RWPE2 (cell line): ENCODE measurements around the gene MAD2L1.

Experiments used
- ATAC-seq: fragments of 200-7000 bp; cut with Tn5 transposase; 3 replicates; pipeline ENCODE4 v1.9.1; 2021; ENCODE audit warnings: low read depth
- DNase-seq: peaks from one replicate; pipeline ENCODE4 v3.0.0-alpha.2; 2020; ENCODE audit warnings: low spot score
- H3K27ac ChIP-seq: fragments of 450-650 bp; 2 replicates; pipeline ENCODE4 v1.5.1; 2017; ENCODE audit warnings: mild to moderate bottlenecking; ENCODE audit not compliant: poor library complexity, severe bottlenecking
- H3K27me3 ChIP-seq: fragments of 250-450 bp; sonication (Bioruptor Pico); 2 replicates; pipeline ENCODE4 v1.5.1; 2021; ENCODE audit warnings: mild to moderate bottlenecking, moderate library complexity; ENCODE audit not compliant: insufficient read depth, poor library complexity, severe bottlenecking
- H3K36me3 ChIP-seq: fragments of 250-450 bp; sonication (Bioruptor Pico); 2 replicates; pipeline ENCODE4 v1.5.1; 2020; ENCODE audit warnings: low read depth, mild to moderate bottlenecking, moderate library complexity
- H3K4me1 ChIP-seq: fragments of 250-450 bp; sonication (Bioruptor Pico); 2 replicates; pipeline ENCODE4 v1.5.1; 2021; ENCODE audit warnings: mild to moderate bottlenecking, moderate library complexity; ENCODE audit not compliant: insufficient read depth, poor library complexity, severe bottlenecking
- H3K4me3 ChIP-seq: fragments of 250-450 bp; sonication (Bioruptor Pico); 2 replicates; pipeline ENCODE4 v1.5.1; 2021; ENCODE audit warnings: mild to moderate bottlenecking, moderate library complexity; ENCODE audit not compliant: severe bottlenecking
- H3K9me3 ChIP-seq: fragments of 250-450 bp; sonication (Bioruptor Pico); 2 replicates; pipeline ENCODE4 v1.5.1; 2021; ENCODE audit warnings: mild to moderate bottlenecking, moderate library complexity; ENCODE audit not compliant: severe bottlenecking
- CTCF ChIP-seq: fragments of 450-650 bp; IDR thresholded peaks from one replicate; pipeline ENCODE4 v1.5.1; 2017; ENCODE audit warnings: mild to moderate bottlenecking, moderate library complexity; ENCODE audit not compliant: poor library complexity, severe bottlenecking

Gene MAD2L1

GRCh38 chr4:120055162-120055561 is 11.5 kb downstream of the MAD2L1 start:
- Histone ChIP-seq H3K27ac (no peak overlapping the region), H3K4me1 (peaks cover 3% of the 10 kb centered on the region), H3K4me3 (no peak overlapping the region), H3K9me3 (no peaks in the 10 kb centered on the region), H3K27me3 (no peaks in the 10 kb centered on the region), H3K36me3 (peaks cover 41% of the 10 kb centered on the region)
- no peak for TF ChIP-seq CTCF
- DNase-seq (no peak), ATAC-seq (no peak)

- ATAC-seq (no peak), DNase-seq (no peak)
- peaks cover 3% of the 10 kb centered on the region for H3K4me1 ChIP-seq
- H3K27ac ChIP-seq: no peak overlapping the region
- no peak for TF ChIP-seq CTCF
- H3K27me3 ChIP-seq: no peaks in the 10 kb centered on the region
- H3K4me3 ChIP-seq: no peak overlapping the region
- H3K9me3 ChIP-seq: no peaks in the 10 kb centered on the region
- peaks cover 29% of the 10 kb centered on the region for H3K36me3 ChIP-seq
These were observed 12.7 kb downstream of the MAD2L1 start for GRCh38 chr4:120053911-120054310.

- Histone ChIP-seq H3K4me1 (peaks cover 3% of the 10 kb centered on the region), H3K27ac (no peak overlapping the region), H3K27me3 (no peaks in the 10 kb centered on the region), H3K9me3 (no peaks in the 10 kb centered on the region), H3K36me3 (peaks cover 19% of the 10 kb centered on the region), H3K4me3 (no peak overlapping the region)
- ATAC-seq: peak; percentile 78
- peak; percentile 58 for DNase-seq
- TF ChIP-seq CTCF: no peak
These were observed 13.8 kb downstream of the MAD2L1 start for GRCh38 chr4:120052856-120053255.

GRCh38 chr4:120051253-120051652 is 15.4 kb downstream of the MAD2L1 start:
- no peak overlapping the region for H3K27ac ChIP-seq
- DNase-seq (no peak), ATAC-seq (no peak)
- no peak for TF ChIP-seq CTCF
- no peaks in the 10 kb centered on the region for H3K9me3 ChIP-seq
- H3K36me3 ChIP-seq: peaks cover 7% of the 10 kb centered on the region
- H3K4me1 ChIP-seq: peaks cover 3% of the 10 kb centered on the region
- no peaks in the 10 kb centered on the region for H3K27me3 ChIP-seq
- H3K4me3 ChIP-seq: no peak overlapping the region

GRCh38 chr4:120049732-120050494 is 16.7 kb downstream of the MAD2L1 start:
- Histone ChIP-seq H3K4me1 (peaks cover 3% of the 10 kb centered on the region), H3K4me3 (no peak overlapping the region), H3K27me3 (no peaks in the 10 kb centered on the region), H3K36me3 (no peaks in the 10 kb centered on the region; the same call in 1 of the 2 replicates), H3K9me3 (no peaks in the 10 kb centered on the region), H3K27ac (no peak overlapping the region)
- DNase-seq: peak; percentile 53
- TF ChIP-seq CTCF: peak; percentile 92
- peak; percentile 90 for ATAC-seq
